Fibroblast of mammary gland (primary cell): ENCODE data around the gene PFKFB4.

ENCODE experiments used
- DNase-seq: peaks from one replicate; pipeline ENCODE4 v3.0.0-alpha.2; 2010; ENCODE audit warnings: low read depth
- H3K4me3 ChIP-seq: 2 replicates; pipeline ENCODE4 v1.5.1; 2011; ENCODE audit warnings: low read depth, mild to moderate bottlenecking, low read length, moderate library complexity; ENCODE audit not compliant: control insufficient read depth
- TF ChIP-seq, protein P1 (sequence below): conservative IDR thresholded peaks from 2 replicates; pipeline ENCODE4 v1.5.1; 2011; ENCODE audit warnings: low read depth, low read length, inconsistent platforms; ENCODE audit not compliant: control insufficient read depth, insufficient read depth

The PFKFB4 gene

DNA sequence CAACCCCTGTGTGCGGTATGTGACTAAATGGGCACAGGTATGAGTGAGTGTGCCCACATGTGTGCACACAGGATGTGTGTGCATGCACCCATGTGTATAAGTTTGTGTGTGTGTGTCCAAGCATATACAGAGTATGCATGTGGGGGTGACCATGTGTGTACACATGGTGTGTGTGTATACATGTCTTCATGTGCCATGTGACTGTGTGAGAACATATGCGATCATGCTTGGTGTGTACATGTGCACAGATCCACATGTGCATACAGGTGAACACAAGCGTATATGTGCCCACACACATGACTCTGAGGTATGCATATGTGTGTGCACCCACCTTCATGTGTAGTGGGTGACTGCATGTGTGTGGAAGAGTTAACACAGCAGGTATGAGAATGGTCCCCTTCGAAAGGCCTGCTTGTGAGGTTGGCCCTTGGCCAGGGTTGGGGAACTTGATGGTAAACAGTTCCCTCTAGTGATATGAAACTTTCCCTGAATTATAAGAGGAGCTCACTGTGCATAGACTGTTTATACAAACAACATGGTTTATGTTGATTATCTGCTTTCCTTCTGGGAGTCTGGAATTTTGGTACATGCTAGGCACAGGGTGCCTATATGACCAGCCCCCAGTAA is 10.3 kb downstream of the PFKFB4 start:
- no peak overlapping the region for H3K4me3 ChIP-seq
- TF ChIP-seq, protein P1, sequence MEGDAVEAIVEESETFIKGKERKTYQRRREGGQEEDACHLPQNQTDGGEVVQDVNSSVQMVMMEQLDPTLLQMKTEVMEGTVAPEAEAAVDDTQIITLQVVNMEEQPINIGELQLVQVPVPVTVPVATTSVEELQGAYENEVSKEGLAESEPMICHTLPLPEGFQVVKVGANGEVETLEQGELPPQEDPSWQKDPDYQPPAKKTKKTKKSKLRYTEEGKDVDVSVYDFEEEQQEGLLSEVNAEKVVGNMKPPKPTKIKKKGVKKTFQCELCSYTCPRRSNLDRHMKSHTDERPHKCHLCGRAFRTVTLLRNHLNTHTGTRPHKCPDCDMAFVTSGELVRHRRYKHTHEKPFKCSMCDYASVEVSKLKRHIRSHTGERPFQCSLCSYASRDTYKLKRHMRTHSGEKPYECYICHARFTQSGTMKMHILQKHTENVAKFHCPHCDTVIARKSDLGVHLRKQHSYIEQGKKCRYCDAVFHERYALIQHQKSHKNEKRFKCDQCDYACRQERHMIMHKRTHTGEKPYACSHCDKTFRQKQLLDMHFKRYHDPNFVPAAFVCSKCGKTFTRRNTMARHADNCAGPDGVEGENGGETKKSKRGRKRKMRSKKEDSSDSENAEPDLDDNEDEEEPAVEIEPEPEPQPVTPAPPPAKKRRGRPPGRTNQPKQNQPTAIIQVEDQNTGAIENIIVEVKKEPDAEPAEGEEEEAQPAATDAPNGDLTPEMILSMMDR = no peak
- DNase-seq = no peak

DNA sequence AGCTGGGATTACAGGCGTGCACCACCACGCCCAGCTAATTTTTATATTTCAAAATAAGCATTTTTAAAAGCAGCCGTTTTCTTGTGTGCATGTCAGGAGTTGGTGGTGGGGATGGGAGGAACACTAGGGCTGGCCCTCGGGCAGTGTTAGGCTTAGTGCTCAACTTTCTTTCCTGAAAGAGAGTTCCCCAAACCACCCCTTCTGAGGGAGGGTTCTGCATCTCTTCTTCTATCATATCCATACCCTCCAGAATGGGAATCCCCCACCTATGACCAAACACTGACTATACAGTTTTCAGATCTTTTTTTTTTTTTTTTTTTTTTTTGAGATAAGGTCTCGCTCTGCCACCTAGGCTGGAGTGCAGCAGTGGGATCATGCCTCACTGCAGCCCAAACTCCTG is 12.5 kb downstream of the PFKFB4 start:
- DNase-seq = no peak
- TF ChIP-seq, protein P1 = no peak

DNA sequence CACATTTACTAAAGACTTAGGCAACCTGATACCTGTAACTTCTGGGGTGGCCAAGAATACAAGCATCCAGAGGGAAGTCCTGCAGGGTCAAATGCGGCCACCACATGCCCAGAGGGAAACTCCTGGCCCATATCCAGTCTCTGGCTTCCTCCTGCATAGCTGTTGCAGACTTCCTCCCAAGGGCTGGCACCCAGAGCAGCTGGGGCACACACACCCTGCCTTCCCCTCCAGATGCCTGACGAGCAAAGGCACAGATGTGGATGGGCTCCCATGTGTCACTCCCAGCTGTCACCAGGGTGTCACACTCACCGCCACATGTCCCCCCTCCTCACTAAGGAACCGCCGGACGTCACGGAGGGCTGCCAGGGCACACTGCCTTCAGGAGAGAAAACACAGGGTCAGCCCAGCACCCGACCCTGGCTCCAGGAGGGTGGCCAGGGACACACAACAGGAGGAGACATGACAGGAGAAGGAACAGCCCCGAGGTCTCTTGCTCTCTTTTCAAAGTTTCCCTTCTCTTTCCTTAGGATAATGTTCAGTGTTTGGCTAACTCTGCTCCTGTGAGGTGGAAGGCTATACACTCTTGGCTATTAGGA is 13.2 kb downstream of the PFKFB4 start:
- no peak overlapping the region for H3K4me3 ChIP-seq
- TF ChIP-seq, protein P1 = no peak
- DNase-seq = no peak

More for the DNA sequence above, 12.5 kb downstream of the PFKFB4 start:
- no peak overlapping the region for H3K4me3 ChIP-seq

DNA sequence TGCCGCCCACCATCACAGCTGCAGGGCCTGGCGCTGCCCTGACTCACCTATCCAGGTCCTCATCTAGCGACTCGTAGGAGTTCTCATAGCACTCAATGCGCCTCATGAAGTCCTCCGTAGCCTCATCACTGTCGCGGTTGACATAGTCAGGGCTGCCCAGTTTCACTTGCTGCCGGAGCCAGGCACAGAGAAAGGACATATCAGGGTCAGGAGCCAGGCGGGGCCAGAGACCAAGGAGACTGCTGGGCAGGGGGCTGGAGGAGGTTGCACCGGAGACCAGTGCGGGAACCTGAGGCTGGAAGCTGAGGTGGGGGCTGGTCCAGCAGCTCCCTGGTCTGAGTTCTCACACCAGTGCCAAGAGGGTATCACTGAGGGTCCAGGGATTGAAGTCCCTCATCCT is 18.2 kb downstream of the PFKFB4 start:
- no peak overlapping the region for H3K4me3 ChIP-seq
- TF ChIP-seq, protein P1 = no peak
- no peak for DNase-seq

DNA sequence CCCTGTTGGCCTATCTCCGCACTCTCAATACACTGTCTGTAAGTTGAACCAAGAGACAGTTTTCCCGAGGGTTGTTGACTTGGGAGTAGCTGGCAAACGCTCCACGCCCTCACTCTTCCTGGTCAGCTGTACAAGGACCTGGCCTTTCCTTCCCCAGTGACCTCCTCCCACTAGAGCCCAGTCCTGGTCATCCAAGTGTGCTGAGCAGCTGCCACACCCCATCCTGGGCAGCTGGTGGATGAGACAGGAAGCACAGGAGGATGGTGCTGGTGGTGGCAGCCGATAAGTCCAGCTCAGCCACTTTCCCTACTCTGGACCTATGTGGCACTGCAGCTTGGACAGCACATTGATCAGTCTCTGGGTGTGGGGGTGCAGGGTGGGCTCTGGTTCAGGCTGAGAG is 19.8 kb downstream of the PFKFB4 start:
- TF ChIP-seq, protein P1 = no peak
- H3K4me3 ChIP-seq = no peak overlapping the region
- DNase-seq = no peak

DNA sequence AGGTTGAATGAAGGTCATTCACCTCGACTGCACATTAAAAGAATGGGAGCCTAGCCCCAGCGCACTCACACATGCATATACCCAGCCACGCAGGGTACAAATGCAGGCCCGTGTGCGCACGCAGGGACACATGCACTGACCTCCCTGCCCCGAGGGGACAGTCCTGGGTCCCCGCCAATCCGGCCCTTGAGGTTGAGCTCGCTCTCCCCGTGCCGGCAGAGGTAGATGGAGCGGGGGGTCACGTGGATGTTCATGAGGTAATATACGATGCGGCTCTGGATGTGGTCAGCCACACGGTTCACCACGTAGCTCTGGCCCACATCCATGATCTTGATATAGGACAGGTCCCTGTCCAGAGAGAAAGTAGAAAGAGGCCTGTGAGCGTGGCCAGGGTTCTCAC is 20.5 kb downstream of the PFKFB4 start:
- no peak overlapping the region for H3K4me3 ChIP-seq
- TF ChIP-seq, protein P1 = no peak
- no peak for DNase-seq

DNA sequence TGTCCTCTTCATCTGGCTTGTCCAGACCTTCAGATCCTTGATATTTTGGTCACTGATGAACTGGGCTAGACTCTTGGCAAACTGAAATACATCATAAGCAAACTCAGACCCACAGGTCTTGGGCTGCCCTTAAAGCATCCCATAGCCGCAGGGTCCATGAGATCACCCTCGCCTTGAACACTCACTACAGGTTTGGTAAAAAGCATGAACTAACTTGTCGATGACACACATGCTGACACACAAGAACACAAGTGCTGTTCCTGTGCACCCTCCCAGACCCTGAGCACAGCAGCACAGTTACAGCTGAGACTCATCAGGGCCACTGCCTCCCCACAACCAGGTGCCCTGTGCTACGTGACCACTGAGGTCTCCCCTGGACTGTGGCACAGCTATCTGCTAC is 21.0 kb downstream of the PFKFB4 start:
- H3K4me3 ChIP-seq = no peak overlapping the region
- TF ChIP-seq, protein P1 = no peak
- no peak for DNase-seq
